Stimulated activated CD4-positive, alpha-beta T cell treated with anti-CD3 and anti-CD28 coated beads, TNF-alpha, amount 100 ng/mL, for 1 hour (primary cell): Measurements from ENCODE around the gene TEX54.
"Not testable (repeated sequence)": the region's sequence is repeated elsewhere in the genome, so short reads cannot be mapped to it uniquely, and the experiment has no call there.

Source experiments
- DNase-seq, 3 donors: peaks; one replicate each; pipeline ENCODE4 v3.0.0-alpha.2; 2020; ENCODE audit warnings: low read depth in 3 of 3, low spot score in 1 of 3

The TEX54 gene

DNA sequence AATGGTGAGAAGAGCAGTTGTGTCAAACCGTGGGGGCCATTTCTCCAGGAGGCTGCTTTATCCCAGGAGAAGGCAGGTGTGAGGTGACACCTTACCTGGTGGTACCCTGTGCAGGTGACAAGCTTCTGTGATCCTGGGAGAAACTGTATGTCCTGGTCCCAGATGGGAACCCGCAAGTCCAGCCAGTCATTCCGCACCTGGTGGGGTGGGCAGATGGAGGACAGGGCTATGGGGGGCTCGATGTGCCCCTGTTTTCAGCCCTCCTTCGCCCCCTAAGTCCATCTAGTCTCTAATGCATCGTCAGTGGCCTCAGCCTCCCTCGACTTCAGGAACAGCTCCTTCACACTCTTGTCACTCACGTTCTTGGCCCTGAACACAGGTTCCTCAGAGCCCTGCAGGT is 2.7 kb upstream of the TEX54 start:
- DNase-seq = no peak

DNA sequence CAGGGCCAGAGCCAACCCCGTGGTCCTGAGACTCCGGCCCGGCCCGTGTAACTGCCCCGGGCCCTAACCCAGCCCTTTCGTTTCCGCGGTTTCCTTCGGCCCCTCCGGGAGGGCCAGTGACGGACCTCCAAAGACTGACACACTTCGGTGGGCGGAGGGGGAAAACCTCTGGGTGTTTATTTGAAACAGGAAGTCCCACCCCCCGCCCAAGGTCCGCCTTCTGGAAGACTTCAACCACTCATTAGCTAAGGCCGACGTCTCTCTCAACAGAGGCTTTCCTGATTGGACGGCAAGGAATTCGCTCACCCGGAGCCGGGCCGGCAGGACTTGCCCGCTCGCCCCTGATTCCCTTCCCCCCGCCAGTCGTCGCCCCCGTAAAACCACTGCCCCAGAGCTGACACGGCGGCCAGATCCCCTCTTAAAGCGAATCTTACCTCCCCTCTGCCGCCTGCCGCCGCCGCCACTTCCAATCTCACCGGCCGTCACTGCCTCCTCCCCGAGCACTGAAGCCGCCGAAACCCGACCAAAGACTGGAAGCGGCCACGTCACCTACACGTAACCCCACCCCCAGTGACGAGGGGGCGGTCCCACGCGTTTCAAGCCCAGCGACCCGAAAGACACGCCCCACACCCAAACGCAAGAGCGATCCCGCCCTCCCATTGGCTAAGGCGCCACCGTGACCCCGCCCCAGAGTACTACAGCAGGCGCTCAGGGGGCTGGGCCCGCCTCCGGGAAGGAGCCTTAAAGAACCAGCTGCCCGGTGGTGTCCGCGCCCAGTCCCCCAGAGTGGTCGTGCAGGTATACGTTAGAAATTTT is 913 bp downstream of the TEX54 start, which contains the start of gene STX5:
TSS of gene STX5 (minus strand) at position 532 of the 816 bp plus-strand sequence. CDS start 808 bp downstream, outside the sequence.
- DNase-seq = peak; percentile 98 to 99 (median 99)

DNA sequence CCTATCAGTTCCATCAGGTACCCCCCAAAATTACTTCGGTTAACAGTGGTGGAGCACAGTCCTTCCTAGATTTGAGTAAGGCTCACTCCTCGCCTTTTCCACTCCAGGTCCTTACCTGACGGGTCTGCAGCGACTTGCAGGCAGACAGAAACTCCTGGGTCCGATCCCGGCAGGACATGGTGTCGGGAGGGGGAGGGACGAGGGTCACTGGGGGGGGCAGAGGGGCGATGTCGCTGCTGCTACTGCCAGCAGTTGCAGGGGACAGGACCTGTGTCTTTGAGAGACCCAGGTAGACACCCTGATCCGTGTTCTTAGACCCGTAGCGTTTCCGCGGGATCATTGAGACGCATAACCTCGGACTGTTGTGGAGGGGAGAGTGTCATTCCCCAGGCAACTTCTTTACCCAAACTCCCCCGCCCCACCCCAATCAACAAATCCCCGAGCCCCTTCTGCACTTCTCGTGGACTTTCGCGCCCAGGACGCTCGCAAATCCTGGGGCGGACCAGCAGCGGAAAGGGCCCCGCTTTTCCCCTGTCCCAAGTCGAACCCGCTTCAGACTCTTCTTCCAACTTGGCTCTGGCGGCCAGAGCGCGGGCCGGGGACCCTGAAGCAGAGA is 1.6 kb downstream of the TEX54 start:
- no peak for DNase-seq

DNA sequence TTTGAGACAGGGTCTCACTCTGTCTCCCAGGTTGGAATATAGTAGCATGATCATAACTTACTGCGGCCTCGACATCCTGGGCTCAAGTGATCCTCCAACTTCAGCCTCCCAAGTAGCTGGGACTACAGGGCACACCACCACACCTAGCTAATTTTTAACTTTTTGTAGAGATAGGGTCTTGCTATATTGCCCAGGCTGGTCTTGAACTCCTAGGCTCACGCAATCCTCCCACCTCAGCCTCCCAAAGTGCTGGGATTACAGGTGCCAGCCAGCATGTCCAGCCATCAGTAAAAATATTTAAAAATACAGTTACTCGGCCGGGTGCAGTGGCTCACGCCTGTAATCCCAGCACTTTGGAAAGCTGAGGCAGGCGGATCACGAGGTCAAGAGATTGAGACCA is 4.5 kb downstream of the TEX54 start:
- not testable (repeated sequence) for DNase-seq

DNA sequence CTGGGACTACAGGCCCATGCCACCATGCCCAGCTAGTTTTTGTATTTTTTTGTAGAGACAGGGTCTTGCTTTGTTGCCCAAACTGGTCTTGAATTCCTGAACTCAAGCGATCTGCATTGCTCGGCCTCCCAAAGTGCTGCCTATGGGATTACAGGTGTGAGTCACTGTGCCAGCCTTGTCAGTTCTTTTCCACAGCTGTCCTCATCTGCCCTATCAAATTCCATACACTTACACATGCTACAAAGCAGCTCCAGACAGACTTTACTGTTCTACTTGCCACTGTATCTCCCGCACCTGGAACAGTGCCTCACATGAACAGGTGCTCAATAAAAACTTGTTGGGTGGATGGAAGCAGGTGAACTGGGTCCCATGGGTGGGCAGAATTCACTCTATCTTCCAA is 9.0 kb downstream of the TEX54 start:
- no peak for DNase-seq

DNA sequence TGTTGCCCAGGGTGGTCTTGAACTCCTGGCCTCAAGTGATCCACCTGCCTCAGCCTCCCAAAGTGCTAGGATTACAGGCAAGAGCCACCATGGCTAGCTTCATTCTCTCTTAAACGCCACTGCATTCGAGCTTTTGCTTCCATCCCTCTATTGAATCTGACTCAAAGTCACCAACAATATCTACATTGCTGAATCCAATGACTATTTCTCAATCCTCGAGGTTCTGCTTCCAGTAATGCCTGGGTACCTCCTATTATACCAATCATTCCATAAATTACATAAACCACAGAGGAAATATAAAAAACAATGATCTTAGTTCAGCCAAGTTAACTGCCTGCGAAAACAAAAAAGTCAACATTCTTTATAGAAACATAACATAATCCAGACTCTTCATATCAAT is 15.5 kb downstream of the TEX54 start:
- DNase-seq = no peak

DNA sequence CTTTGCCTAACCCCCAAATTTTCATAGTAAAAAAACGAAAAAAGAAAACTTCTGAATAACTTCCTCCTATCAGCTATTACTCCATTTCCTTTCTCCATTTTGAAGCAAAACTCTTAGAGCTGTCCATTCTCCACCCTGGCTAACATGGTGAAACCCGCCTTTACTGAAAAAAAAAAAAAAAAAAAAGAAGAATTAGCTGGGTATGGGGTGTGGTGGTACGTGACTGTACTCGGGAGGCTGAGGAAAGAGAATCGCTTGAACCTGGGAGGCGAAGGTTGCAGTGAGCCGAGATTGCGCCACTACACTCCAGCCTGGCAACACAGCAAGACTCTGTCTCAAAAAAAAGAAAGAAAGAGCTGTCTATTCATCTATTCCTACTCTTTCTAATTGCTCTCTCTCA is 16.1 kb downstream of the TEX54 start:
- no peak for DNase-seq

DNA sequence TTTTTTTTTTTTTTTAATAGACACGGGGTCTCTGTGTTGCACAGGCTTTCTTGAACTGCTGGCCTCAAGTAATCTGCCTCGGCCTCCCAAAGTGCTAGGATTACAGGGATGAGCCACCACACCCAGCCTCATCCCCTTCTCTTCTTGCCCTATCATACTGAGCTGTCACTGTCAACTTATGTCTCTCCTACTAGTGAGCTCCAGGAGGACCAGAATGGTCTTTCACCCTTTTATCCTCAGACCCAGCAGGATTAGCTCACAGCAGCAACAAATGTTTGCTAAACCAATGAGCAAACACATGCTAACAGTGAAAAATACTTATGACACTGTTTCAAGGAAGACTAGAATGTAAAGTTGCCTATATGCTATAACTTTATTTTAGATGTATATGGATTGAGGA is 21.0 kb downstream of the TEX54 start:
- DNase-seq = no peak

DNA sequence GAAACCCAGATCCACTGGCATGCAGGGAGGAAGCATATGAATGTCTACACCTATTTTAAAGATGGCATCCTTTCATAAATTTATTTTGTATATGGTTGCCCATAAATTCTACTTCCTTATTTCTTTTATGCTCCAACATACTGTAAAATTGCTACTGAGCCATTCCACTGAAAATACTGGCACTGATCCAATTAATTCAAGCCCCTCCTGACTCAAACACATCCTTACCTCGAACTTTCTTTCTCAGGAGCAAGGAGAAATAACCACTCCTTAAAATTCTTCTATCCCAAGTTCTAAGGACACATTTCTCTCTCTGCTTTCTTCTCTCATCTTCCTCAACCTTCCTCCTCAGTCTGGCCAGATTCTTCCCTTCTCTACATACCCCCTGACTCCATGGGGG is 21.9 kb downstream of the TEX54 start:
- DNase-seq = no peak

DNA sequence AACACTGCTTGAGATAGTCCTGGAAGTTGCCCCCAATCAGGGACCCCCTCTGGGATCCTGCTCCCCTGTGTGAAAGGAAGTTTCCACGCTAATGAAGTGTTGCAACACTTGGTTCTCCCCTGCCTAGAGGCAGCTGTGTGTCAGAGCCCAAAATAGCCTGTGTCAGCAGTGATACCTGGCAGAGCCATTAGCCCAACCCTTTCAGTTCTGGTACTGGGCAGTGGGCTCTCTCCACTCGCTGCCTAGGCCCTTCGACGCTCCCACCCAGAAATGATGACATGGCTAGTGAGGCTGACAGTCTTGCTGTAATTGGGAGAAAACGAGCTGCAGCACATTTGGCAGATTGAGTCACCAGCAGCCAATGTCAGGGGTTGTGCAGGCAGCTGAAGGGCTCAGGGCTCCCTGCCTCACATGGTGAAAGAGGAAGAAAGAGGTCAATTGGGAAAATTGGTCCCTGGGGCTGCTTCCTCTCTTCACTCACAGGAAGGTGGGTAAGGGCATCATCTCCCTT is 26.0 kb downstream of the TEX54 start:
- no peak for DNase-seq

DNA sequence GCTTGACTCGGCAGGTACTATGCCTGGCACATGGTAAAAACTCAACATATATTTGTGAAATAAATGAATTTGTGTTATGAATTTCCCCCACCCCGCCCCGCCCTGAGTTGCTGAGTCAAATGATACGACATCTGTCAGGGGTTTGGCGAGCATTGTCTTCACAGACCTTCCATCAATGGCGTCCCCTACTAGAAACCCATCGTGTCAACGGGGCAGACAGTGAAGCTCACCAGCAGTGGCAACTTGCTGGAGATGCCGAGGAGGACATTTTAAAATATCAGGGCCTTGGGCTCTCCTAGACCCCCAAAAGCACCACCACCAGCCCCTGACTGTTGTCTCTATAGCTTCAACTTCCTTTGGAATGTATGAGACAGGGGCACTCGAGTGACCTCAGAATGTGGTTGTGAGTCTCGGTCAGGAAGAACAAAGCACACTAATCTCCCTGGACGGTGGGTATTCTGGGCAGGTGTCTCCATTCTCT is 26.6 kb downstream of the TEX54 start:
- peak in 1 of 3 donors; percentile 8 for DNase-seq

DNA sequence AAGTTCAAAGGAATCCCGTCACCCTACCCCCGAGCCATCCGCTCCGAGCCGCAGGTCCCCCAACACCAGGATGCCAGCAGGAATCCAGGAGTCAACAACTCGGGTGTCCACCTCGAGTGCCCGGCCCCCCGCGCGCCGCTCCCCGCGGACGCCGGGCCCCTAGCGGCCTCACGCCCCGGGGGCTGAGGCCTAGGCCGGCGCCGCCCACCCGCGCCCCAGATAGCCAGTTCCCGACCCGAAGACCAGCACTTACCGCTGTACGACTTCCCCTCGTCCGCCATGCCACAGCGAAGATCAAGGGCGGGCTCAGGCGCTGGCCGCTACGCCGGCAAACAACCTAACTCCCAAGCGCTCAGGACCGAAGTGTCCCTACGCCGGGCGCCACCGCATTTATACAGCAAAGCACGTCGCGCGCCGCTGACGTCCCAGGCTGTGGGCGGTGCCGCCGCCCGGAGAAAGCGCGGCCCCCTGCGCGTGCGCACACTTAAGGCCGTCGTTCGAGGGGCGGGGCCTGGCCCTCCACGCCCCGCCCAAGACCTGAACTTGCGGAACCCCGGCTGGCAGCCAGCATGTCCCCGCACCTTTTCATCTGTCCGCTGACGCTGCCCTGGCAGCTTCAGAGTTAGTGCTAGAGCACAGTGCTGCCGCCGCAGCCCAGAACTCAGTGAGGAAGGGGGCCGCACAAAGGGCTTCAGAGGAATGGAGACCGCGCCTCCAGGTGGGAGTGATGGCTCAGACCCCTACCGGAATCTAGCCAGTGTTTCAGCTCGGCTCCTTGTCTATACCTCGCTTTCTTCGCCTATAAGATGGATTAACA is 27.4 kb downstream of the TEX54 start, which contains the start of gene NXF1:
TSS of gene NXF1 (minus strand) at position 365 of the 817 bp plus-strand sequence. CDS start at position 281, 84 bp downstream.
- DNase-seq = peak; percentile 89 to 97 (median 96)

DNA sequence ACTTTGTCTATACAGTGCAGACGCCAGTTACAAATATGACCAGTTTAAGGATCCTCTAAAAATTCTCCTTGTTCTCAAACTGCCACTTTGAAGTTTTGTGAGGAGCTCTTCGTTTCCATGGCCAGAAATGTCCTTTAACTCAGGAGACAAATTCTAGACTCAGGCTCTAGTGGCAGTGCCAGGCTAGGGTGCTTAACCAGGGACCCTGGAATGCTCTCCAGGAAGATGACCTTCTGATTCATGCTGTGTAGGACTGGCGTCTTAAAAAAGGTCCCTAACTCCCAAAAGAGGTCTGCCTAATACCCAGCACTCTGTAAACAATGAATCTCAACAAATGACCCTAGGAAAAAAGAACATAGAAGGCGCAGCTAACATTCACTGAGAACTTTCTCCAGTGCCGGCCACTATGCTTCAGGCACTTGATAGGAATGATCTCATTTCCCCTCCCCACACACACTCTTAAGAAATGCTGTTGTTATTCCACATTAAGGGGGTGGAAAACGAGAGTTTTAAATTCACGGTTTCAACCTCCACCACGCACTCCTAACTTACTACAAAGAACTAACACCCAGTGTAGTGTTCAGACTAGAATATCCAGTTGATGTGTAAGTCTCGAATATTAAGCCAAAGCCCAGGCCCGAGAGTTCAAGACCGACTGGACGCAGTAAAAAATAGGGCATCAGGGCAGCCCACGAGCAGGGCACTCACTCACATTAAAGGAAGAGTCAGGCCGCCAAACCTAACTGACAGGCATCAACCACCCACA is 28.1 kb downstream of the TEX54 start:
- no peak for DNase-seq

DNA sequence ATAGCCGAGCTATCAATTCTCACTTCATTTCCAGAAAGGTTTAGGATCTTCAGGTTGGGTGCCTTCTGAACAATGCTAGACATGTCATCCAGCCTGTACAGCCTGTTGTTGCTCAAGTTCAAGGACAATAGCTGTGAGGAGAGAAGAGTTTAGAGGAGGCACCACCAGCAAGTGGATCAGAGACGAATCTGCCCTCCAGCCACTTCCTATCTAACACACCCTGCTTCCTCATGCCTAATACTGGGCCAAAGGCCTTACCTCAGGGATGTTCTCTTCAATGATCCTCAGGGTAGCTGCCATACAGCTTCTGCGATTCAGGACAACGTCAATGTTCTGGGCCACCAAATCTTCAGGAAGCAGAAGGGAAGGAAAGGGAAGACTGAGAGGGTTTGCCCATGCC is 31.6 kb downstream of the TEX54 start:
- no peak for DNase-seq

DNA sequence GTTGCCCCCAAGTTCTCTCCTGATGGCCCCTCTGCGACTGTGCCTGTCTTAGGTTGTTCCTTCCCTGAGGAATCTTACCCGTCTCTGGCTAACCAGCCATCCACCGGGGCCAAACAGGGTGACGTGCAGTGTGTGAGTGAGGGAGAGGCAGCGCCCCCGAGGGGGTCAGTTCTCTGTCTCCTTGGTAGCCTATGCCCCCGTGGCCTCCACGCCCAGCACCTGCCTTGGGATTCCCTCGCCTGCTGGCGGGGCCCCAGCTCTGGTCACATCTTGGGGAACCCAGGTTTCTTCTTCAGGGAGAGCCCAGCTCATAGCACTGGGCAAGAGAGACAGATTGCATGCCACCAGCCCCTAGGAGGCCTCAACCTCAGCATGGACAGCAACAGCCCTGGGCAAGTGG is 33.2 kb downstream of the TEX54 start:
- DNase-seq = no peak

DNA sequence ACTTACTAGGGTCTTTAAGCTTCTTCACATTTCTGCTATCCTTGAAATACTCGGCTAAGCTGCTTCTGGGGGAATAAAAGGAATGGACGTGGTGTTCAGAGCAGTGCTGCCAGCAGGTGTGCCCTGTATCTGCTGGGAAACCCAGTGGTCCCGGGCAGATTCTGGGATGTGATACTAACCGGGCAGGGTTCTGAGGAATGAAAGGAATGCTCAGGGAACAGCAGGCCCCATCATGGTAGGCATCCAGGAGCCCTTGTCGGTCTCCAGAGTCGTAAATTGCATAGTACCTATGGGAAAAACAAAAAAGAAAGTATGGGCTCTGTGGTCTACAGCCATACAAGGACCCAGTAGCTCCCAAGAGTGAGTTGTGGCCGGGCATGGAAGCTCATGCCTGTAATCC is 36.4 kb downstream of the TEX54 start:
- DNase-seq = no peak

DNA sequence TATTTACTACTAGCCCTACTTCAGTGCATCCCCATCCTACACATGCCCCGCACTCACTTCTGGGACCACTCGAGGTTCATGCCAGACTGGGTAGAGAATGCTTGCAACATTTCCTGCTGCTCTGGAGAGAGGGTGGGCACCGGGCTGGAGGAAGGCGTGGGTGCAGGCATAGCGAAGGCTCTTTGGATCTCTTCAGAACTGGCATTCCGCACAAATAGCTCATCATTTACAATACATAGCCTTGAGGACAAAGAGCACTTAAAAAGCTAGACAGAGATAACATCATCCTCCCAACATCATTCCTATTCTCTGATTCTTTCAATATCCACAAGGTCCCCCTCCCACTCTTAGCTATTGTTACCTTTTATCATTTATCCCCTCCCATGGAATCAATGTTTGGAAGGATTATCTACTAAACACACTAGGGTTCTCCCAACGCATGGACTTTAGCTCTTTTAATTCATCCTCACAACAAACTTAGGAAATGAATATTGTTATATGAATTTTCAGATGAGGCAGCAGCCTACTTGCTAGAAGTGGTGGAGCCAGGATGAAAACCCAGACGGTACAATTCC is 38.4 kb downstream of the TEX54 start:
- DNase-seq = no peak

DNA sequence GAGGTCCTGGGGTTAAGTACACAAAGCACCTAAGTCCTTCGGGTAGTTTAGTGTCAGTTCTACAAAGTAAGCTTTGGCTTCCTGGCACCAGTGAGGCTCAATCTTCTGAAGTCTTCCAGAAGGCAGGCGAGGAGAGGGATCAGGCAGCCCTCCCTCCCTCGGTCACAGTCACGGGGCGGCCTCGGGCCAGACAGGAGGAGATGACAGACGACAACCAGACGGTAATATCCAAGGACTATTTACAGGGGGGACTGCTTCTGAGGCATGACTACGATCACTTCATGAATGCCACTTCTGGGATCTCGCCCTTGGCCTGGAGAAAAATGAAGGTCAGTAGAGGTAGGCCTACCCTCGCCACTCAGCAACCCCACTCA is 40.5 kb downstream of the TEX54 start:
- DNase-seq = no peak

DNA sequence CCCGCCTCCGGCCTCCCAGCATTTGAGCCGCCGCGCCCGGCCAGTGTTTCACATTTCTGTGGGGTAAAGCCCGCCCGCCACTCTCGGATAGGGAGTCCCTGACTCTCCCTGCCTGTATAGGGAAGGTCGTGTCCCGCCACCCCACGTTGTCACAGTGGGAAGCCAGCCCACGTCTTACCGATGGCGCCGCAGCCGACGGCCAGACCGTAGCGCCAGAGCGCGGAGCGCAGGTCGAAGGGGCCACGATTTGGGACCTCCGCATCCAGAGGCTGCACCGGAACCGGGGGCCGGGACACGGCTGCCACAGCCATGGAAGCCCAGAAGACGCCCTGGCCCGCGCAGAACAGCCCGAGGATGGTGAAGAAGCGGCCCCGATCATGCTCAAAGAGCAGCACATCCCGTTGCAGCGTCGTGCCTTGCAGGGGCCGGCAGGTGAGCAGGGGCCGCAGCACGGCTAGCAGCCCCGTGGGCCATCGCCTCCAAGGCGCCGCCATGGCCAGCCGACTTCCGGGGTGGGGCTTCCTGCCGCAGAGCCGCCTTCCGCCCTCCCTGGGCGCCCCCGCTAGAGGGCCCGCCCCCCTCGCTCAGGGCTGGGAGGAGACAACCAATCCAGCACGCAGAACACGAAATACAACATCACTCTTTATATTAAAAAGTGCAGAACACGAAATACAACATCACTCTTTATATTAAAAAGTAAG is 41.0 kb downstream of the TEX54 start, which contains the start of gene TMEM223:
TSS of gene TMEM223 (minus strand) at position 506 of the 701 bp plus-strand sequence. CDS start at position 494, 12 bp downstream.
- peak; percentile 72 to 87 (median 73) for DNase-seq
